DOHH2 (cell line): Measurements from ENCODE around the gene GPC6.

Experiments used
- H3F3A ChIP-seq: fragments of 200-600 bp; sonication (generic), shearing (Covaris generic); 2 replicates; pipeline ENCODE4 v1.6.0; 2016; ENCODE audit warnings: antibody characterized with exemption, mild to moderate bottlenecking; ENCODE audit not compliant: control insufficient read depth, insufficient read depth
- H3K27ac ChIP-seq: fragments of 200-600 bp; sonication (generic); 2 replicates; pipeline ENCODE4 v1.5.1; 2014; ENCODE audit warnings: low read depth, mild to moderate bottlenecking, low read length, moderate library complexity
- H3K27me3 ChIP-seq: fragments of 200-600 bp; sonication (generic); 2 replicates; pipeline ENCODE4 v1.6.1; 2014; ENCODE audit warnings: mild to moderate bottlenecking, low read length, mixed read lengths; ENCODE audit not compliant: control insufficient read depth
- H3K36me3 ChIP-seq: fragments of 200-600 bp; sonication (generic); 2 replicates; pipeline ENCODE4 v1.6.1; 2014; ENCODE audit warnings: mild to moderate bottlenecking, low read length, moderate library complexity, mixed read lengths; ENCODE audit not compliant: control insufficient read depth
- H3K4me1 ChIP-seq: fragments of 200-600 bp; sonication (generic); 2 replicates; pipeline ENCODE4 v1.6.1; 2014; ENCODE audit warnings: mild to moderate bottlenecking, low read length, mixed read lengths; ENCODE audit not compliant: control insufficient read depth
- H3K4me2 ChIP-seq: fragments of 200-600 bp; sonication (generic); 2 replicates; pipeline ENCODE4 v1.6.0; 2014; ENCODE audit warnings: mild to moderate bottlenecking, low read length, moderate library complexity
- H3K4me3 ChIP-seq: fragments of 200-600 bp; sonication (generic); 2 replicates; pipeline ENCODE4 v1.5.1; 2014; ENCODE audit warnings: mild to moderate bottlenecking, low read length, mixed read lengths
- H3K79me2 ChIP-seq: fragments of 200-600 bp; sonication (generic); 2 replicates; pipeline ENCODE4 v1.6.1; 2014; ENCODE audit warnings: mild to moderate bottlenecking, low read length, mixed read lengths; ENCODE audit not compliant: control insufficient read depth
- H3K9me2 ChIP-seq: fragments of 200-600 bp; sonication (generic); replicated peaks from 2 replicates; pipeline ENCODE4 v1.6.1; 2014; ENCODE audit warnings: mild to moderate bottlenecking, low read length, mixed read lengths; ENCODE audit not compliant: control insufficient read depth
- H3K9me3 ChIP-seq: fragments of 200-600 bp; sonication (generic); 2 replicates; pipeline ENCODE4 v1.6.1; 2014; ENCODE audit warnings: antibody characterized with exemption, low read length, mixed read lengths; ENCODE audit not compliant: control insufficient read depth, insufficient read depth
- H4K20me1 ChIP-seq: fragments of 200-600 bp; sonication (generic); 2 replicates; pipeline ENCODE4 v1.6.0; 2014; ENCODE audit warnings: low read depth, mild to moderate bottlenecking, antibody characterized with exemption, low read length, moderate library complexity; ENCODE audit not compliant: control insufficient read depth, insufficient read depth
- EZH2phosphoT487 ChIP-seq: fragments of 200-600 bp; sonication (generic); IDR thresholded peaks from 2 replicates; pipeline ENCODE4 v1.6.1; 2017; ENCODE audit warnings: borderline replicate concordance, mild to moderate bottlenecking, antibody characterized with exemption, low read length, moderate library complexity, mixed read lengths
- TF ChIP-seq, protein P1 (sequence below): fragments of 200-600 bp; sonication (generic); IDR thresholded peaks from one replicate; pipeline ENCODE4 v1.5.1; 2014; ENCODE audit warnings: antibody characterized with exemption, mild to moderate bottlenecking, low read depth, low read length; ENCODE audit not compliant: poor library complexity, severe bottlenecking

The GPC6 gene

DNA sequence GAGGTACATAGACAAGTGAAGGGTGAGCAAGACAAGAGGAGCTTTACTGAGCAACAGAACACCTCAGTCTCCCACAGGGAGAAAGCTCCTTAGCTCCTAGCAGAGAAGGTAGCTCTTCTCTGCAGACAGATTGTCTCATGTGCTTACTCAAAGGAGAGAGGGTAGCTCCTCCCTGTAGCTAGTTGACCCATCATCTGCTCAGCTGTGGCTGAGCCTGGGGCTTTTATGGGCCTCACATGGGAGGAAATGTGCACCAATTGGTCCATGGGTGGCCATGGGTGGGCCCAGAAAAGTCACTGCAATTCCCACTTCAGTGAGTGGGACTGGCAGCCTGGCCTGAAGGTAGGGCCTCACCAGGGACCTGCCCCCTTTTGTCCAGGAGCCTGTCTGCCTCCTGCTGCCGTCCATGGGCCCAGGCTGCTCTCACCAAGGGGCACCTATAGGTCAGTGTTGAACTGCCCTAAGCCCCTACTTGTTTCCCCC, 246.2 kb downstream of the GPC6 start:
- H3K36me3 ChIP-seq: no peaks in the 10 kb centered on the region
- no peak overlapping the region for H3K27ac ChIP-seq
- H3K4me1 ChIP-seq: no peaks in the 10 kb centered on the region
- peaks cover 12% of the 10 kb centered on the region; the same call in 1 of the 2 replicates for H3K9me3 ChIP-seq
- H3K4me3 ChIP-seq: no peak overlapping the region
- H3K27me3 ChIP-seq: no peaks in the 10 kb centered on the region
- no peaks in the 10 kb centered on the region for H3F3A ChIP-seq
- no peaks in the 10 kb centered on the region for H3K9me2 ChIP-seq
- TF ChIP-seq, protein P1, sequence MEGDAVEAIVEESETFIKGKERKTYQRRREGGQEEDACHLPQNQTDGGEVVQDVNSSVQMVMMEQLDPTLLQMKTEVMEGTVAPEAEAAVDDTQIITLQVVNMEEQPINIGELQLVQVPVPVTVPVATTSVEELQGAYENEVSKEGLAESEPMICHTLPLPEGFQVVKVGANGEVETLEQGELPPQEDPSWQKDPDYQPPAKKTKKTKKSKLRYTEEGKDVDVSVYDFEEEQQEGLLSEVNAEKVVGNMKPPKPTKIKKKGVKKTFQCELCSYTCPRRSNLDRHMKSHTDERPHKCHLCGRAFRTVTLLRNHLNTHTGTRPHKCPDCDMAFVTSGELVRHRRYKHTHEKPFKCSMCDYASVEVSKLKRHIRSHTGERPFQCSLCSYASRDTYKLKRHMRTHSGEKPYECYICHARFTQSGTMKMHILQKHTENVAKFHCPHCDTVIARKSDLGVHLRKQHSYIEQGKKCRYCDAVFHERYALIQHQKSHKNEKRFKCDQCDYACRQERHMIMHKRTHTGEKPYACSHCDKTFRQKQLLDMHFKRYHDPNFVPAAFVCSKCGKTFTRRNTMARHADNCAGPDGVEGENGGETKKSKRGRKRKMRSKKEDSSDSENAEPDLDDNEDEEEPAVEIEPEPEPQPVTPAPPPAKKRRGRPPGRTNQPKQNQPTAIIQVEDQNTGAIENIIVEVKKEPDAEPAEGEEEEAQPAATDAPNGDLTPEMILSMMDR: no peak
- TF ChIP-seq EZH2phosphoT487: no peak
- H4K20me1 ChIP-seq: no peaks in the 10 kb centered on the region
- no peaks in the 10 kb centered on the region for H3K79me2 ChIP-seq
- H3K4me2 ChIP-seq: no peak overlapping the region

DNA sequence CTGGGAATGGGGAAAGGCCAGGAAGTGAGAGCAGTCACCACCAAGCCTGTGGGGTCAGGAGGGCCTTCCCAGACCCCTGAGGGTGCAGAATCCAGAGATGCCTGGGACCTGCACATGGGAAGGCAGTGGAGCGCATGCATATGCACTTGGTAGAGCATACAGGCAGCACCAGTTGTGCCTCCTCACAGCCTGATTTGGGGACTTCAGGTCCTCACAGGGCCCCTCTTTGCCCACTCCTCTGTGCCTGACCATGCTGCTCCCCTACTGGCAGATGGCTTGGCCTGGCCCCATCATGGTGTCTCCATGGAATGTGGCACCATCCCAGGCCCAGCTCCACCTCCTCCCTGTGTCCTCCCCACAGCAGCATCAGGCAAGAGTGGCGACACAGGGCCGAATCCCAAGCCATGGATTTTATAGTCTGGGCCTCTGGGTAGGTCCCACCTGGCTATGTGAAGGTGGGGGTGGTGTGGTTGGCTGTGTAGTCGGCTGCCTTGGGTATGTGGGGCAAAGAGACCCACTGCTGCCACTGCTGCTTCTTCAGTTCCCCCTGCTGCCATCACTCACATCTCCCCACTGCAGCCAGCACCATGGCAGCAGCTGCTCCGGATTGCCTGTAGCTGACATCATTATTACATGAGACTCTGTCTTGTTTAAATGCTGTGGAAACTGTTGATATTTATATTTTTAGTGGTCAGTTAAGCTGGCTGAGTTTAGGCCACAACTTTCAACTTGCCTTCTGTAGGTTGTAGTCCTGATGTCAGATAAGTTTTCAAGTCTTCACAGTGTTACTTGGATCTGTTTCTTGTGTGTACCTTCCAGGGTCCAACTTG, 247.0 kb downstream of the GPC6 start:
- Histone ChIP-seq H3K4me2 (no peak overlapping the region), H3K9me2 (no peaks in the 10 kb centered on the region), H3K27ac (no peak overlapping the region), H3F3A (no peaks in the 10 kb centered on the region), H3K36me3 (no peaks in the 10 kb centered on the region), H4K20me1 (no peaks in the 10 kb centered on the region), H3K9me3 (peaks cover 12% of the 10 kb centered on the region; the same call in 1 of the 2 replicates), H3K79me2 (no peaks in the 10 kb centered on the region), H3K4me3 (no peak overlapping the region), H3K4me1 (no peaks in the 10 kb centered on the region), H3K27me3 (no peaks in the 10 kb centered on the region)
- no peak for TF ChIP-seq EZH2phosphoT487

DNA sequence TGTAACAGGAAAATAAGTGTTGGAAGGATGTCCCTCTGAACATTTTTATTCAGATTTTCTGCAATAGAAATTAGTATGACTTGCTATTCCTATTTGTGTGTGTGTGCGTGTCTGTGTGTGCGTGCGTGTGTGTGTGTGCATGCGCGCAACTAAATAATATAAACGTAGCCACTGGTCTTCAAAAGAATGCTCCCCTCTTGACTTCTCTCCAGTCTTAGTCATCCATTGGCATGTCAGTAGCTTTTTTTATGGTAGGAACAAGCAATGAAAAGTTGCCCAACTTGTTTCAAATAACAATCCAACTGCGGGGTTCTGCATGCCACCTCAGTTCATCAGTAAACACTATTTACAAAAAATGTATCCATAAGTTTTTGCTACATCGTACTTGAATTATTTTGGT, 249.6 kb downstream of the GPC6 start:
- H3K27me3 ChIP-seq: no peaks in the 10 kb centered on the region
- H3K79me2 ChIP-seq: no peaks in the 10 kb centered on the region
- no peak overlapping the region for H3K4me2 ChIP-seq

More for the DNA sequence above, 249.6 kb downstream of the GPC6 start:
- no peaks in the 10 kb centered on the region for H3K9me2 ChIP-seq
- H3K36me3 ChIP-seq: no peaks in the 10 kb centered on the region
- H3K4me3 ChIP-seq: no peak overlapping the region
- H3K4me1 ChIP-seq: no peaks in the 10 kb centered on the region
- no peak for TF ChIP-seq EZH2phosphoT487
- TF ChIP-seq, protein P1: no peak
- peaks cover 12% of the 10 kb centered on the region; the same call in 1 of the 2 replicates for H3K9me3 ChIP-seq
- H3F3A ChIP-seq: no peaks in the 10 kb centered on the region
- no peaks in the 10 kb centered on the region for H4K20me1 ChIP-seq
- no peak overlapping the region for H3K27ac ChIP-seq
